ENCODE measurements around the gene RPS6KA2. TPM values are rescaled to one million over a fixed set of nuclear protein-coding genes. Genes with fewer than 3 reads are reported as not detected.

The RPS6KA2 gene
- total and polyA plus RNA-seq, 2 donors (not counting 3 experiments of a cell fraction or from before 2014, with no cell fraction given) = 54.5 to 75.8 TPM

DNA sequence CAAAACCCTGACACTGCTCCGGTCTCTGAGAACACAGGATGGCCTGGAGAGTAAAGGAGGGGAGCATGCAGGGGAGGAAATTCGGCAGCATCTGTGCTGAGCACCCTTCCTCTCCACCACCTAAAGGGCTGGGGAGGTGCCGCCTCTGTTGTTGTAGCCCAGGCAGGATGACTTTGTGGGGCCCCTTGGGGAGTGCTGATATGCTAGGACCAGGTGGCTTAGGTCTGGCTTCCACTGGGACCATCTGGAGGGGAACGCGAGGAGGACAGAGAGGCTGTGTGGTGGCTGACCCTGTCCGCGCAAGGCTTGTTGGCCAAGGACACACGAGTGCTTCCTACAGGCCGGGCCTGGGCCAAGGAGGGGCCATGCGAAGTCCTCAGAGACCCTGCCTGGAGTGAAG is 9.9 kb upstream of the RPS6KA2 start:
- Histone ChIP-seq H3K9me3 (replicated peaks; ENCODE audit: control insufficient read depth, insufficient read depth, low read length) (no peaks in the 10 kb centered on the region), H3K79me2 (ENCODE audit: control insufficient read depth, insufficient read depth, low read length) (no peaks in the 10 kb centered on the region), H2AFZ (ENCODE audit: low read depth, low read length) (no peak overlapping the region), H3K27me3 (ENCODE audit: control insufficient read depth in 2 of 2, insufficient read depth in 2 of 2, low read length in 2 of 2) (no peaks in the 10 kb centered on the region), H3K36me3 (ENCODE audit: control insufficient read depth in 2 of 2, extremely low read depth in 1 of 2, insufficient read depth in 2 of 2, low read length in 2 of 2) (no peaks in the 10 kb centered on the region), H3K27ac (ENCODE audit: insufficient read depth, low read depth, low read length) (no peak overlapping the region), H3K4me2 (ENCODE audit: insufficient read depth, low read length) (no peak overlapping the region), H4K20me1 (replicated peaks; ENCODE audit: control insufficient read depth, extremely low read depth, insufficient read depth, low read length) (no peaks in the 10 kb centered on the region), H3K4me3 (replicated peaks in 1 of 3; ENCODE audit: insufficient read depth in 1 of 3, low read depth in 1 of 3, low read length in 3 of 3) (no peak overlapping the region), H3K9me1 (replicated peaks; ENCODE audit: control insufficient read depth, extremely low read depth, insufficient read depth, low read length) (no peaks in the 10 kb centered on the region), H3K4me1 (ENCODE audit: control insufficient read depth, extremely low read depth, insufficient read depth, low read length) (peaks cover 23% of the 10 kb centered on the region), H3K9ac (replicated peaks; ENCODE audit: extremely low read depth, insufficient read depth, low read length) (no peak overlapping the region)
- intact Hi-C loops (cut with micrococcal nuclease) (no loop called here), dilution Hi-C loops (cut with MboI; ENCODE audit: extremely low pct_ligation_motif_present, low sequenced_read_pairs) (no loop called here)
- ChIA-PET POLR2A (no interaction called here), CTCF (interaction anchor here (1.0 kb wide), 1 partner anchor 8 kb away, joined by 3 read pairs; no protein-coding TSS in a partner anchor)
- no TSS peak for BruUV-seq (replicated peaks)
- no peak for TF ChIP-seq FOS (IDR thresholded peaks at IDR 0.05; ENCODE audit: borderline replicate concordance, insufficient read depth, low read length)
- no peak for TF ChIP-seq POLR2A (IDR thresholded peaks at IDR 0.05; ENCODE audit: low read depth, low read length)
- no peak for TF ChIP-seq GATA2 (IDR thresholded peaks at IDR 0.05; ENCODE audit: insufficient read depth, insufficient read length, low read depth, low read length)
- TF ChIP-seq JUN (IDR thresholded peaks at IDR 0.05; ENCODE audit: borderline replicate concordance, insufficient read depth, insufficient read length, low read depth) = no peak
- TF ChIP-seq, protein P1, sequence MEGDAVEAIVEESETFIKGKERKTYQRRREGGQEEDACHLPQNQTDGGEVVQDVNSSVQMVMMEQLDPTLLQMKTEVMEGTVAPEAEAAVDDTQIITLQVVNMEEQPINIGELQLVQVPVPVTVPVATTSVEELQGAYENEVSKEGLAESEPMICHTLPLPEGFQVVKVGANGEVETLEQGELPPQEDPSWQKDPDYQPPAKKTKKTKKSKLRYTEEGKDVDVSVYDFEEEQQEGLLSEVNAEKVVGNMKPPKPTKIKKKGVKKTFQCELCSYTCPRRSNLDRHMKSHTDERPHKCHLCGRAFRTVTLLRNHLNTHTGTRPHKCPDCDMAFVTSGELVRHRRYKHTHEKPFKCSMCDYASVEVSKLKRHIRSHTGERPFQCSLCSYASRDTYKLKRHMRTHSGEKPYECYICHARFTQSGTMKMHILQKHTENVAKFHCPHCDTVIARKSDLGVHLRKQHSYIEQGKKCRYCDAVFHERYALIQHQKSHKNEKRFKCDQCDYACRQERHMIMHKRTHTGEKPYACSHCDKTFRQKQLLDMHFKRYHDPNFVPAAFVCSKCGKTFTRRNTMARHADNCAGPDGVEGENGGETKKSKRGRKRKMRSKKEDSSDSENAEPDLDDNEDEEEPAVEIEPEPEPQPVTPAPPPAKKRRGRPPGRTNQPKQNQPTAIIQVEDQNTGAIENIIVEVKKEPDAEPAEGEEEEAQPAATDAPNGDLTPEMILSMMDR (IDR thresholded peaks at IDR 0.05; ENCODE audit: extremely low read depth in 1 of 2, insufficient read depth in 1 of 2, low read depth in 1 of 2, low read length in 2 of 2) = no peak
- no peak for TF ChIP-seq EZH2 (IDR thresholded peaks at IDR 0.05; ENCODE audit: borderline replicate concordance, low read depth, low read length, severe bottlenecking)
- no peak for TF ChIP-seq MYC (IDR thresholded peaks at IDR 0.05; ENCODE audit: low read depth, low read length)
- TF ChIP-seq POLR2AphosphoS5 (IDR thresholded peaks at IDR 0.05; ENCODE audit: insufficient read depth, low read depth, low read length) = no peak
- TF ChIP-seq, protein P2, sequence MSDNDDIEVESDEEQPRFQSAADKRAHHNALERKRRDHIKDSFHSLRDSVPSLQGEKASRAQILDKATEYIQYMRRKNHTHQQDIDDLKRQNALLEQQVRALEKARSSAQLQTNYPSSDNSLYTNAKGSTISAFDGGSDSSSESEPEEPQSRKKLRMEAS (IDR thresholded peaks at IDR 0.05; ENCODE audit: insufficient read depth, insufficient read length) = no peak
- FAIRE-seq = no peak
- DNase-seq (ENCODE audit: low read depth, low spot score) = no peak

All from endothelial cell of umbilical vein (primary cell).